Mesendoderm (in vitro differentiated cells): ENCODE data around the gene PGLYRP2.

Experiments
- DNase-seq: peaks from one replicate; pipeline ENCODE4 v3.0.0; 2013
- H2AK5ac ChIP-seq: 2 replicates; pipeline ENCODE4 v1.6.1; 2013; ENCODE audit warnings: low read length, inconsistent platforms
- H2BK120ac ChIP-seq: 2 replicates; pipeline ENCODE4 v1.6.1; 2013; ENCODE audit warnings: low read depth, mild to moderate bottlenecking, low read length, moderate library complexity, mixed read lengths
- H2BK15ac ChIP-seq: replicated peaks from 2 replicates; pipeline ENCODE4 v1.6.1; 2013; ENCODE audit warnings: low read depth, mild to moderate bottlenecking, moderate library complexity
- H2BK5ac ChIP-seq: 2 replicates; pipeline ENCODE4 v1.6.1; 2013; ENCODE audit warnings: low read length, inconsistent platforms
- H3K18ac ChIP-seq: 2 replicates; pipeline ENCODE4 v1.6.1; 2013; ENCODE audit warnings: mild to moderate bottlenecking, low read length, mixed read lengths
- H3K23ac ChIP-seq: one replicate; pipeline ENCODE4 v1.6.1; 2013; ENCODE audit warnings: low read length
- H3K27ac ChIP-seq: 2 replicates; pipeline ENCODE4 v1.5.1; 2013; ENCODE audit warnings: low read depth, mild to moderate bottlenecking, inconsistent platforms, low read length, moderate library complexity
- H3K27me3 ChIP-seq: 2 replicates; pipeline ENCODE4 v1.6.1; 2013; ENCODE audit warnings: low read length, control low read depth, mild to moderate bottlenecking, inconsistent platforms; ENCODE audit not compliant: insufficient read depth, poor library complexity
- H3K36me3 ChIP-seq: 2 replicates; pipeline ENCODE4 v1.6.1; 2013; ENCODE audit warnings: low read length, inconsistent platforms; ENCODE audit not compliant: control insufficient read depth, insufficient read depth
- H3K4ac ChIP-seq: one replicate; pipeline ENCODE4 v1.6.1; 2013; ENCODE audit warnings: low read depth, mild to moderate bottlenecking, low read length, moderate library complexity
- H3K4me1 ChIP-seq: 2 replicates; pipeline ENCODE4 v1.6.1; 2013; ENCODE audit warnings: low read depth, low read length, inconsistent platforms; ENCODE audit not compliant: control insufficient read depth
- H3K4me2 ChIP-seq: 2 replicates; pipeline ENCODE4 v1.6.1; 2013; ENCODE audit warnings: low read length
- H3K4me3 ChIP-seq: 2 replicates; pipeline ENCODE4 v1.5.1; 2013; ENCODE audit warnings: mild to moderate bottlenecking, low read length
- H3K56ac ChIP-seq: one replicate; pipeline ENCODE4 v1.6.1; 2013; ENCODE audit warnings: low read length
- H3K79me1 ChIP-seq: 2 replicates; pipeline ENCODE4 v1.6.1; 2013; ENCODE audit warnings: low read length, inconsistent platforms
- H3K79me2 ChIP-seq: 2 replicates; pipeline ENCODE4 v1.6.1; 2013; ENCODE audit warnings: mild to moderate bottlenecking, low read length; ENCODE audit not compliant: control insufficient read depth, insufficient read depth
- H3K9ac ChIP-seq: 2 replicates; pipeline ENCODE4 v1.6.1; 2013; ENCODE audit warnings: low read length, inconsistent platforms
- H4K5ac ChIP-seq: one replicate; pipeline ENCODE4 v1.6.1; 2013; ENCODE audit warnings: low read length
- H4K8ac ChIP-seq: one replicate; pipeline ENCODE4 v1.6.1; 2013; ENCODE audit warnings: low read depth, mild to moderate bottlenecking, control low read depth, low read length, moderate library complexity
- WGBS: extraction: QIAGEN DNeasy Blood & Tissue Kit; methylation state at CpG from one replicate; pipeline ENCODE4 v1.1.7; 2013; ENCODE audit warnings: low lambda C conversion rate, missing lambda C conversion rate; ENCODE audit not compliant: insufficient coverage; ENCODE audit errors: extremely low coverage; 5-methylcytosine and 5-hydroxymethylcytosine counted together

PGLYRP2 gene

DNA sequence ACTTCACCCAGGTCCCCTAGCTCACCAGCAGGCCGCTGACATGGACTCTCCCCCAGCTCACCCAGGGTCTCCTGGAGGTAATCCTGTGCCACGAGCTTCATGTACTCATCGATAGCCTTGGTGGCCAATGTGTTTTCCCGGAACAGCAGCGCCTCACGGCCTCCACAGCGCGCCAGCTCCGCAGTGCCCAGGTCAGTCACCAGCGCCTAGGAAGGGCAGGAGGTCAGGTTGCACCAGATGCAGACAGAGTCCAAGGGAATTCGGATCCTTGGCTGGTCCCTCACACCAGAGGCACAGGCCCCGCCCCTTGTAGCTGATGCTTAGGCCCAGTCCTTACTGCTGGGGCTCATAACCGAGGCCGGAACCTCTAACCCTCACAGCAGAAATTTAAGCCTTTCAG, 22.9 kb downstream of the PGLYRP2 start:
- Histone ChIP-seq H3K27ac (no peak overlapping the region), H3K9ac (no peak overlapping the region), H3K18ac (no peak overlapping the region), H3K4ac (no peak overlapping the region), H3K4me3 (no peak overlapping the region), H3K36me3 (no peaks in the 10 kb centered on the region), H4K5ac (no peak overlapping the region), H3K23ac (no peak overlapping the region), H2BK120ac (no peak overlapping the region), H2BK15ac (no peak overlapping the region), H3K79me2 (no peaks in the 10 kb centered on the region), H3K4me1 (no peaks in the 10 kb centered on the region), H4K8ac (no peak overlapping the region), H3K4me2 (no peak overlapping the region), H3K27me3 (peaks cover 28% of the 10 kb centered on the region), H3K79me1 (no peaks in the 10 kb centered on the region), H3K56ac (no peak overlapping the region), H2BK5ac (no peak overlapping the region), H2AK5ac (no peak overlapping the region)
- no peak for DNase-seq
- WGBS = no CpG with 5 or more reads among the region's 14 CpGs

DNA sequence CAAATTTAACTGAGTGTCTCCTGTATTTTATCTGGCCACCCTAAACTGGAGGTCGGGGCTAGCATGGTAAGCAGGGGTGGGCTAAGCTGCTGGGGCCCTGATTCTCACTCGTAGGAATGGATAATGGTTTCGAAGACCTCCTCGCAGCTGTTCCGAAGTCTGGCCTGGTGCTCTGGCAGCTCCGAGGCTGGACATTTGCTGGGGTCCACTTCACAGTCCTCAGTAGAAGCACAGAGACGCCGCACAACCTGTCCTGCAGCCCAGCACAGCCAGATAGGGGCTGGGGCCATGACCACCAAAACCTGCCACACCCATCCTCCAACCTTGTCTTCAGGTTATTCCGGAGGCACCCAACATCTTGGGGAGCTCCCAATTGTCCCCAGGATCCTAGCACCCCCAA, 23.3 kb downstream of the PGLYRP2 start:
- no peaks in the 10 kb centered on the region for H3K36me3 ChIP-seq
- no peaks in the 10 kb centered on the region for H3K79me1 ChIP-seq
- H3K23ac ChIP-seq = no peak overlapping the region
- H2BK120ac ChIP-seq = no peak overlapping the region
- no peak overlapping the region for H4K8ac ChIP-seq
- no peak overlapping the region for H3K4me3 ChIP-seq
- H4K5ac ChIP-seq = no peak overlapping the region
- no peak overlapping the region for H3K4ac ChIP-seq
- H3K27me3 ChIP-seq = peaks cover 28% of the 10 kb centered on the region
- no peak overlapping the region for H2BK15ac ChIP-seq
- no peaks in the 10 kb centered on the region for H3K79me2 ChIP-seq
- no peaks in the 10 kb centered on the region for H3K4me1 ChIP-seq
- H2AK5ac ChIP-seq = no peak overlapping the region
- DNase-seq = no peak
- no CpG with 5 or more reads among the region's 9 CpGs for WGBS
- H3K18ac ChIP-seq = no peak overlapping the region
- no peak overlapping the region for H3K4me2 ChIP-seq
- H3K56ac ChIP-seq = no peak overlapping the region
- H3K27ac ChIP-seq = no peak overlapping the region
- no peak overlapping the region for H2BK5ac ChIP-seq
- no peak overlapping the region for H3K9ac ChIP-seq

DNA sequence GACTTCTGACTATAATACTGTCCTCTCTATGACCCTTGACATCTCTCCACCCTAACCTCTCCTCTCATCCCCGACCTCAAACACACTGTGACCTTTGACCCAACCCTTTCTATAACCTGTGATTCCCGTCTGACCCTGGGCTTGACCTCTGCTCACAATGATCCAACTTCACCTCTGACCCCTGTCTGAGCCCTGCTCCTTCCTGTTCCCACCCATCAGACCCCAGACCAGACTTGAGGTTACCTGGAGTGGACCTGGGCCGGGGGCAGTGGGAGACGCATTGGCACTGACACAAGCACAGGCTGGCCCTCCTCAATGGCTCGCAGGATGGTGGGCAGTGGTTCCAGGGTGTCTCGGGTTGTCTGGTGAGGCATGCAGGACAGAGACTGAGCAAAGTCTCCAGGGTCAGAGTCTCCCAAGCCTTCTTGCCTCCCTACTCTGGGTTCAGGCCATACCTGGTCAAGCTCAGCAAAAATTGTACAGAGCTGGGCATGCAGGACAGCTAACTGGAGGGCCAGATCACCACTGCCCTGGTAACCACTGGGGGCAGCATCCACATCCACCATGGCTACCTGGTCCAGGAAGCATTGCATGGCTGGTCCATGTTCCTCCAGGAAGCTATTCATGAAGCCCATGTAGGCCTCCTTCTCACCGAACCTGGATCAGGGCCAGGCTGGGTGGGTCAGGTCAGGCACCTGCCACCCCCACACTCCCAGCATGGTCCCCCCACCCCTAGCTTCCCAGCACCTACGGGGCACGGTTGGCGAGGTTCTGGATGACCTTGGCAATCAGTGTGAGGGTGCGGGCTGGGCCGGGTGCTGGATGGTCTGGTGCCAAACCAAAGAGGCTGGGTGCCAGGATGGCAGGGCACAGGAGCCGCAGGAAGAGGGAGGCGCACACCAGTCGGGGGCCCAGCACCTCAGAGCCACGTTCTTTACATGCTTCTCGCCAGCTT, 25.1 kb downstream of the PGLYRP2 start:
- WGBS = no CpG with 5 or more reads among the region's 17 CpGs
- Histone ChIP-seq H3K18ac (no peak overlapping the region), H3K4me1 (no peaks in the 10 kb centered on the region)

DNA sequence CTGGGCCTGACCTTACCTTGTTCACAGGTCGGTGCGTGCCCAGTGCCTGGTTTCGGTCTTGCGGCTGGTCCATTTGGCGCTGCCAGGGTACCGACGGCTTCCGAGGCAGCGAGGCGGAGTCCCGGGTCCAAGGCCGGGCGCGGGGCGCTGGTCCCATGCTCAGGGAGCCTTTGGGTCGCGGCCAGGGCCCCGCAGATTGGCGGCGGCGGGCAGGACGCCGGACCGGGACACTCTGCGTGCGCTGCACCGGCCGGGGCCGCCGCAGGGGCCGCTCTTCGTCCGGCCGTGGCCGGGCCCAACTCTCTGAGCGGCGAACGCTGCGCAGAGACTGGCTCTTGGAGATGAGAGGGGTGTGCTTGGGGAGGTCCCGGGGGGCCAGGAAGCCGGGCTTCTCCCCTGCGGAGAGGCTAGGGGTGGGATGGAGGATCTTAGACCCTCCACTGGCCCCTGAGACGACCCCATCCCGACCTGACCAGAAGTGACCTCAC, 26.2 kb downstream of the PGLYRP2 start:
- Histone ChIP-seq H2BK120ac (no peak overlapping the region), H3K79me2 (no peaks in the 10 kb centered on the region), H3K4me3 (no peak overlapping the region), H3K4me2 (no peak overlapping the region), H3K18ac (no peak overlapping the region), H3K4ac (no peak overlapping the region), H3K36me3 (no peaks in the 10 kb centered on the region), H2AK5ac (no peak overlapping the region), H4K8ac (no peak overlapping the region), H4K5ac (no peak overlapping the region), H3K56ac (peak overlapping the region; percentile 25), H3K23ac (no peak overlapping the region), H3K27ac (no peak overlapping the region), H3K4me1 (peaks cover 3% of the 10 kb centered on the region), H3K9ac (no peak overlapping the region), H3K27me3 (peaks cover 24% of the 10 kb centered on the region), H3K79me1 (no peaks in the 10 kb centered on the region), H2BK15ac (no peak overlapping the region), H2BK5ac (no peak overlapping the region)
- WGBS = no CpG with 5 or more reads among the region's 44 CpGs
- DNase-seq = no peak

More for the DNA sequence above, 25.1 kb downstream of the PGLYRP2 start:
- DNase-seq = no peak
- Histone ChIP-seq H2BK5ac (no peak overlapping the region), H3K9ac (no peak overlapping the region), H3K27me3 (peaks cover 28% of the 10 kb centered on the region), H3K79me2 (no peaks in the 10 kb centered on the region), H2AK5ac (no peak overlapping the region), H4K8ac (no peak overlapping the region), H3K56ac (no peak overlapping the region), H4K5ac (no peak overlapping the region), H3K79me1 (no peaks in the 10 kb centered on the region), H2BK15ac (no peak overlapping the region), H2BK120ac (no peak overlapping the region), H3K36me3 (no peaks in the 10 kb centered on the region), H3K27ac (no peak overlapping the region), H3K4ac (no peak overlapping the region), H3K4me2 (no peak overlapping the region), H3K4me3 (no peak overlapping the region), H3K23ac (no peak overlapping the region)

DNA sequence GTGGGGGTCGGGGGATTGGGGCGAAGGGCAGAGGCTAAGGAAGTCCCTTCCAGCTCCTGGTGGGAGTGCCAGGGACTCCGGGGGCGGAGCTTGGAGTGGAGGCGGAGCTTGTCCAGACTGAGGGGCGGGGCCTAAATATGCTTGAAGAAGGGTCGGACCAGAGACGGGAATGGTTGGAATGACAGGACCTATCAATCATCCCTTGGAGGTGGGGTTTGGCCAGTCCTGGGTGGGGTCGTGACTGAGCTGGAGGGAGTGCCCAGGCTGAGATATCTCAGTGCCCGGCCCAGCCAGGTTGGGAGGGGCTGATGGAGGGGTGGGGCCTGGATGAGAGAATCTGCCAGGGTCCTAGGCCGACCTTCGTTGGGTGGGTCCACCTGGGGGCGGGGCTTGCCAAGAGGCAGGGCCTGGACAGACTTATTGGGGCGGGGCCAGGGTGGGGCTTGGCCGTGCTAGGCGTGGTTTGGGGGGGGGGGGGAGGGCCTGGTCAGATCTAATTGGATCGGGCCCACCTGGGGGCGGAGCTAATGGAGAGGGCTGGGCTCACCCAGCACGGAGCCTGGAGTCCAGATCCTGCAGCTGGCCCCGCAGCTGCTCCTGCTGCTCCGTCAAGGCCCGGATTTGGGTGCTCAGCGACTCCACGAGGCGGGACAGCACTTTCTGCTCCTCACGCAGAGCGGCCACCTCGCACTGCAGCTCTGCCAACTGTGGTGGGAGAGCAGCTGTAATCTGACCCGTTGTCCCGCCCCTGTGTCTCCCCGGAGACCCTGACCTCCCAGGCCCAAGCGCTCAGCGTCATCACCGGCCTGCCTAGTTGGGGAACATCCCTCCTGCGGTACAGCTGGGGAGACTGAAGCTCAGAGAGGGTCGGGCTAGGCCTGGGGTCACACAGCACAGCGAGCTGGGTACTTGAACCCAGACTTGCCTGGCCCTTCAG, 26.9 kb downstream of the PGLYRP2 start:
- H3K36me3 ChIP-seq = no peaks in the 10 kb centered on the region
- no peak overlapping the region for H3K4me3 ChIP-seq
- peak; percentile 91 for DNase-seq

More for the DNA sequence above, 26.9 kb downstream of the PGLYRP2 start:
- peak overlapping the region; percentile 67 for H3K4me2 ChIP-seq
- no peak overlapping the region for H3K18ac ChIP-seq
- H3K4ac ChIP-seq = no peak overlapping the region
- H2BK120ac ChIP-seq = no peak overlapping the region
- H4K5ac ChIP-seq = no peak overlapping the region
- H3K4me1 ChIP-seq = peaks cover 3% of the 10 kb centered on the region
- peaks cover 17% of the 10 kb centered on the region for H3K27me3 ChIP-seq
- no peak overlapping the region for H4K8ac ChIP-seq
- H2BK15ac ChIP-seq = no peak overlapping the region
- peak overlapping the region; percentile 36 for H3K9ac ChIP-seq
- H3K23ac ChIP-seq = no peak overlapping the region
- WGBS = no CpG with 5 or more reads among the region's 37 CpGs
- H3K79me1 ChIP-seq = no peaks in the 10 kb centered on the region
- H3K27ac ChIP-seq = no peak overlapping the region
- H3K56ac ChIP-seq = peak overlapping the region; percentile 15
- H3K79me2 ChIP-seq = no peaks in the 10 kb centered on the region
- no peak overlapping the region for H2AK5ac ChIP-seq
- no peak overlapping the region for H2BK5ac ChIP-seq
